Colonic mucosa (tissue), 4 donors: Measurements from ENCODE around the gene FETUB. TPM values are rescaled to one million over a fixed set of nuclear protein-coding genes. Genes with fewer than 3 reads are reported as not detected.

Experiments
- DNase-seq: peaks from one replicate; pipeline ENCODE4 v3.0.0-alpha.2; 2020
- H3K27ac ChIP-seq: fragments of 200-600 bp; one replicate; pipeline ENCODE4 v1.8.0; 2021
- H3K27me3 ChIP-seq: fragments of 200-600 bp; one replicate; pipeline ENCODE4 v1.8.0; 2021
- H3K36me3 ChIP-seq: fragments of 200-600 bp; one replicate; pipeline ENCODE4 v1.8.0; 2021
- H3K4me1 ChIP-seq: fragments of 200-600 bp; one replicate; pipeline ENCODE4 v1.8.0; 2021; ENCODE audit warnings: mild to moderate bottlenecking
- H3K4me3 ChIP-seq: fragments of 200-600 bp; one replicate; pipeline ENCODE4 v1.8.0; 2021
- H3K9ac ChIP-seq, 2 donors: one replicate each; pipeline ENCODE4 v1.7.0; 2013; ENCODE audit warnings: control low read depth in 2 of 2, low read depth in 2 of 2, low read length in 2 of 2
- H3K9me3 ChIP-seq: fragments of 200-600 bp; one replicate; pipeline ENCODE4 v1.8.0; 2021
- CTCF ChIP-seq: fragments of 200-600 bp; IDR thresholded peaks from one replicate; pipeline ENCODE4 v1.8.0; 2022; ENCODE audit warnings: antibody characterized with exemption, mild to moderate bottlenecking
- intact Hi-C: fragments of 100-400 bp; cut with DNase I; formaldehyde crosslinking; loops from one replicate; pipeline ENCODE4 v1.14.1; 2022
- total RNA-seq, 2 donors: library from RNA; stranded (reverse); fragmentation: NEBNext Ultra II Directional in 1 of 2; extraction: Animal tissue kit (Norgen Biotek cat#: 25700) in 1 of 2; gene quantifications; one replicate each; pipeline ENCODE4 v1.2.1, GENCODE V29; 2021
- donor health status: healthy.
- donor health status: DM: no; HTN: no; CAD: no.
- donor health status: DM: no; HTN: no; CAD: no.

FETUB gene
- total RNA-seq, 2 donors from 2014 or later: 0.22 to 0.27 TPM

GRCh38 chr3:186642014-186642413, 1.8 kb downstream of the FETUB start:
- Histone ChIP-seq H3K4me1 (no peaks in the 10 kb centered on the region), H3K27ac (no peak overlapping the region), H3K9me3 (no peaks in the 10 kb centered on the region), H3K36me3 (no peaks in the 10 kb centered on the region), H3K9ac (no peak overlapping the region), H3K27me3 (no peaks in the 10 kb centered on the region), H3K4me3 (no peak overlapping the region)
- DNase-seq: no peak
- TF ChIP-seq CTCF: no peak
- intact Hi-C loops: no loop called here

GRCh38 chr3:186643493-186643892, 3.3 kb downstream of the FETUB start:
- no peaks in the 10 kb centered on the region for H3K9me3 ChIP-seq
- no peaks in the 10 kb centered on the region for H3K27me3 ChIP-seq
- H3K9ac ChIP-seq: no peak overlapping the region
- H3K36me3 ChIP-seq: no peaks in the 10 kb centered on the region
- no peak for DNase-seq
- no peak overlapping the region for H3K27ac ChIP-seq
- H3K4me3 ChIP-seq: no peak overlapping the region
- TF ChIP-seq CTCF: no peak
- no peaks in the 10 kb centered on the region for H3K4me1 ChIP-seq
- intact Hi-C loops: no loop called here

- H3K36me3 ChIP-seq: no peaks in the 10 kb centered on the region
- H3K27me3 ChIP-seq: no peaks in the 10 kb centered on the region
- H3K9me3 ChIP-seq: no peaks in the 10 kb centered on the region
- no peak overlapping the region for H3K4me3 ChIP-seq
- H3K4me1 ChIP-seq: no peaks in the 10 kb centered on the region
- DNase-seq: no peak
- H3K9ac ChIP-seq: no peak overlapping the region
- H3K27ac ChIP-seq: no peak overlapping the region
- intact Hi-C loops: no loop called here
- TF ChIP-seq CTCF: no peak
These were observed 4.5 kb downstream of the FETUB start for GRCh38 chr3:186644683-186645082.

- DNase-seq: no peak
- Histone ChIP-seq H3K9me3 (no peaks in the 10 kb centered on the region), H3K4me1 (no peaks in the 10 kb centered on the region), H3K27me3 (no peaks in the 10 kb centered on the region), H3K27ac (no peak overlapping the region), H3K9ac (no peak overlapping the region), H3K4me3 (no peak overlapping the region), H3K36me3 (no peaks in the 10 kb centered on the region)
- no peak for TF ChIP-seq CTCF
- intact Hi-C loops: no loop called here
These were observed 5.9 kb downstream of the FETUB start for GRCh38 chr3:186646106-186646505.

- Histone ChIP-seq H3K9ac (no peak overlapping the region), H3K4me1 (no peaks in the 10 kb centered on the region), H3K27ac (no peak overlapping the region), H3K4me3 (no peak overlapping the region), H3K36me3 (no peaks in the 10 kb centered on the region), H3K27me3 (no peaks in the 10 kb centered on the region), H3K9me3 (no peaks in the 10 kb centered on the region)
- no peak for DNase-seq
- intact Hi-C loops: no loop called here
- no peak for TF ChIP-seq CTCF
These were observed 6.6 kb downstream of the FETUB start for GRCh38 chr3:186646841-186647240.

GRCh38 chr3:186648851-186649250, 8.7 kb downstream of the FETUB start:
- Histone ChIP-seq H3K9ac (no peak overlapping the region), H3K4me1 (no peaks in the 10 kb centered on the region), H3K27me3 (no peaks in the 10 kb centered on the region), H3K27ac (no peak overlapping the region), H3K4me3 (no peak overlapping the region), H3K9me3 (no peaks in the 10 kb centered on the region), H3K36me3 (no peaks in the 10 kb centered on the region)
- intact Hi-C loops: no loop called here
- DNase-seq: no peak
- TF ChIP-seq CTCF: no peak
